IMR-90 (cell line): ENCODE measurements around the gene MCM3AP. TPM values are rescaled to one million over a fixed set of nuclear protein-coding genes. Genes with fewer than 3 reads are reported as not detected.

Experiments used
- ATAC-seq: fragments of 200-7000 bp; cut with Tn5 transposase; 2 replicates; pipeline ENCODE4 v1.9.1; 2020; ENCODE audit warnings: low read depth, mild to moderate bottlenecking, moderate library complexity
- BruUV-seq: library from RNA; stranded (reverse); fragments of 400-500 nt; replicated peaks from 2 replicates; lab custom pipeline; 2021; lab: Mats Ljungman, UMichigan
- CTCF ChIA-PET: fragments of 300-600 bp; formaldehyde crosslinking; extraction: SDS; loops from one replicate; lab custom pipeline; 2021; ENCODE audit warnings: antibody characterized with exemption; lab: Yijun Ruan, JAX
- POLR2A ChIA-PET: fragments of 300-600 bp; sonication (Branson Sonifier 250); formaldehyde crosslinking; loops from one replicate; lab custom pipeline; 2022; ENCODE audit warnings: antibody characterized with exemption; ENCODE audit not compliant: unreplicated experiment; lab: Charles Lee
- DNase-seq: peaks from one replicate; pipeline ENCODE4 v3.0.0; 2013
- H2AFZ ChIP-seq: replicated peaks from 2 replicates; pipeline ENCODE3; 2013; ENCODE audit warnings: low read length, mild to moderate bottlenecking; ENCODE audit not compliant: poor library complexity
- H2AK5ac ChIP-seq: 2 replicates; pipeline ENCODE4 v1.6.1; 2013; ENCODE audit warnings: low read depth, low read length, inconsistent platforms
- H2AK9ac ChIP-seq: replicated peaks from 2 replicates; pipeline ENCODE3; 2013; ENCODE audit warnings: mild to moderate bottlenecking, low read depth, low read length, moderate library complexity; ENCODE audit not compliant: poor library complexity
- H2BK120ac ChIP-seq: 2 replicates; pipeline ENCODE4 v1.6.1; 2013; ENCODE audit warnings: low read depth, low read length, inconsistent platforms
- H2BK15ac ChIP-seq: 3 replicates; pipeline ENCODE4 v1.6.1; 2013; ENCODE audit warnings: low read depth, low read length, inconsistent platforms
- H2BK20ac ChIP-seq: 2 replicates; pipeline ENCODE4 v1.6.1; 2013; ENCODE audit warnings: low read depth, mild to moderate bottlenecking, inconsistent platforms, low read length, moderate library complexity
- H2BK5ac ChIP-seq: 2 replicates; pipeline ENCODE4 v1.6.1; 2013; ENCODE audit warnings: mild to moderate bottlenecking, low read depth, low read length, inconsistent platforms; ENCODE audit not compliant: poor library complexity, severe bottlenecking
- H3K14ac ChIP-seq: replicated peaks from 2 replicates; pipeline ENCODE4 v1.6.1; 2013; ENCODE audit warnings: low read depth, low read length, inconsistent platforms
- H3K18ac ChIP-seq: 2 replicates; pipeline ENCODE4 v1.6.1; 2013; ENCODE audit warnings: low read depth, low read length, control low read depth
- H3K23ac ChIP-seq: 2 replicates; pipeline ENCODE4 v1.6.1; 2013; ENCODE audit warnings: low read depth, low read length, inconsistent platforms
- H3K27ac ChIP-seq: 2 replicates; pipeline ENCODE4 v1.5.1; 2013; ENCODE audit warnings: mild to moderate bottlenecking, control low read depth, low read length; ENCODE audit not compliant: insufficient read depth
- H3K27me3 ChIP-seq: 2 replicates; pipeline ENCODE4 v1.6.1; 2013; ENCODE audit warnings: low read length; ENCODE audit not compliant: control insufficient read depth, insufficient read depth
- H3K36me3 ChIP-seq: 2 replicates; pipeline ENCODE4 v1.6.1; 2013; ENCODE audit warnings: low read length, mixed read lengths; ENCODE audit not compliant: control insufficient read depth, insufficient read depth
- H3K4ac ChIP-seq: 2 replicates; pipeline ENCODE4 v1.6.1; 2013; ENCODE audit warnings: low read depth, low read length, inconsistent platforms
- H3K4me1 ChIP-seq: 2 replicates; pipeline ENCODE4 v1.6.1; 2013; ENCODE audit warnings: low read length, mixed read lengths; ENCODE audit not compliant: control insufficient read depth, insufficient read depth
- H3K4me2 ChIP-seq: 2 replicates; pipeline ENCODE4 v1.6.1; 2013; ENCODE audit warnings: low read depth, mild to moderate bottlenecking, control low read depth, low read length, moderate library complexity
- H3K4me3 ChIP-seq: 2 replicates; pipeline ENCODE4 v1.5.1; 2013; ENCODE audit warnings: low read depth, mild to moderate bottlenecking, control low read depth, low read length, moderate library complexity; ENCODE audit not compliant: insufficient read depth
- H3K56ac ChIP-seq: 2 replicates; pipeline ENCODE4 v1.6.1; 2013; ENCODE audit warnings: low read length, inconsistent platforms; ENCODE audit not compliant: insufficient read depth; ENCODE audit errors: extremely low read depth
- H3K79me1 ChIP-seq, 2 experiments: 2 replicates each; pipeline ENCODE4 v1.6.1; 2013; ENCODE audit warnings: low read length in 2 of 2, inconsistent platforms in 1 of 2, low read depth in 1 of 2
- H3K9ac ChIP-seq: 2 replicates; pipeline ENCODE4 v1.6.1; 2013; ENCODE audit warnings: low read depth, low read length, control low read depth
- H3K9me1 ChIP-seq: 2 replicates; pipeline ENCODE4 v1.6.1; 2013; ENCODE audit warnings: low read length, inconsistent platforms; ENCODE audit not compliant: insufficient read depth
- H3K9me3 ChIP-seq: 2 replicates; pipeline ENCODE4 v1.6.1; 2013; ENCODE audit warnings: low read length; ENCODE audit not compliant: control insufficient read depth, insufficient read depth
- H4K20me1 ChIP-seq: 2 replicates; pipeline ENCODE4 v1.6.1; 2013; ENCODE audit warnings: low read length, inconsistent platforms; ENCODE audit not compliant: insufficient read depth
- H4K5ac ChIP-seq: 2 replicates; pipeline ENCODE4 v1.6.1; 2013; ENCODE audit warnings: mild to moderate bottlenecking, low read depth, low read length, control low read depth
- H4K8ac ChIP-seq, 2 experiments: 2 replicates each; pipeline ENCODE4 v1.6.1; 2013; ENCODE audit warnings: low read depth in 2 of 2, low read length in 2 of 2, control low read depth in 1 of 2, inconsistent platforms in 1 of 2
- H4K91ac ChIP-seq: 2 replicates; pipeline ENCODE4 v1.6.1; 2013; ENCODE audit warnings: low read depth, low read length, inconsistent platforms; ENCODE audit not compliant: insufficient read depth
- BHLHE40 ChIP-seq: fragments of 150-350 bp; IDR thresholded peaks from 2 replicates; pipeline ENCODE4 v1.6.1; 2016; ENCODE audit warnings: mild to moderate bottlenecking, low read depth, low read length
- CTCF ChIP-seq: conservative IDR thresholded peaks from 2 replicates; pipeline ENCODE4 v1.5.1; 2012; ENCODE audit warnings: mild to moderate bottlenecking, low read depth, low read length, improper control_type of control experiment
- MAFK ChIP-seq: IDR thresholded peaks from 2 replicates; pipeline ENCODE4 v1.6.1; 2012; ENCODE audit warnings: low read depth, low read length, improper control_type of control experiment
- NFE2L2 ChIP-seq: fragments of 150-350 bp; IDR thresholded peaks from 2 replicates; pipeline ENCODE4 v1.6.1; 2016; ENCODE audit warnings: low read depth, mild to moderate bottlenecking, low read length
- POLR2A ChIP-seq: IDR thresholded peaks from 2 replicates; pipeline ENCODE4 v1.6.1; 2012; ENCODE audit warnings: mild to moderate bottlenecking, low read depth, low read length
- RFX5 ChIP-seq: IDR thresholded peaks from 2 replicates; pipeline ENCODE4 v1.8.0; 2012; ENCODE audit warnings: low read depth, mild to moderate bottlenecking, low read length, moderate library complexity
- WGBS, 2 experiments: methylation state at CpG; one replicate each; pipeline versions ENCODE4 v1.1.5 to v1.1.7; 2013; ENCODE audit warnings: missing lambda C conversion rate in 2 of 2; ENCODE audit not compliant: insufficient read length in 1 of 2; ENCODE audit errors: extremely low coverage in 2 of 2; 5-methylcytosine and 5-hydroxymethylcytosine counted together
- dilution Hi-C: fragments of 300-500 bp; cut with HindIII; formaldehyde crosslinking; loops from one replicate; pipeline ENCODE4 v1.14.3; 2018; ENCODE audit warnings: low sequenced_read_pairs; ENCODE audit not compliant: unreplicated experiment
- in situ Hi-C: fragments of 300-500 bp; cut with MboI; formaldehyde crosslinking; loops from 3 replicates; pipeline ENCODE4 v1.14.3; 2019; ENCODE audit warnings: low sequenced_read_pairs, inconsistent platforms, mixed read lengths
- intact Hi-C: fragments of 100-400 bp; cut with micrococcal nuclease; formaldehyde crosslinking; loops from 2 replicates; pipeline ENCODE4 v1.10.0; 2022
- polyA plus RNA-seq, 3 experiments: library from polyadenylated mRNA; depleted of rRNA; stranded (reverse); fragments of >200 nt; gene quantifications; 2 replicates each; pipeline ENCODE4 v1.2.3, GENCODE V29; 2012; ENCODE audit warnings: low replicate concordance in 1 of 3
- total RNA-seq: library from RNA; depleted of rRNA; stranded (reverse); fragments of >200 nt; gene quantifications from 2 replicates; pipeline ENCODE4 v1.2.3, GENCODE V29; 2012
- TF ChIP-seq, protein P1 (sequence below): fragments of 150-350 bp; IDR thresholded peaks from 2 replicates; pipeline ENCODE4 v1.6.1; 2017; ENCODE audit warnings: mild to moderate bottlenecking, antibody characterized with exemption, low read length, low read depth
- TF ChIP-seq, protein P2 (sequence below): fragments of 150-350 bp; IDR thresholded peaks from 2 replicates; pipeline ENCODE4 v1.6.1; 2016; ENCODE audit warnings: low read depth, mild to moderate bottlenecking, low read length, moderate library complexity, borderline replicate concordance

MCM3AP gene
- total and polyA plus RNA-seq, 2 of the 4 experiments (the other 2 are of a cell fraction), result 46.5 to 63.1 TPM

DNA sequence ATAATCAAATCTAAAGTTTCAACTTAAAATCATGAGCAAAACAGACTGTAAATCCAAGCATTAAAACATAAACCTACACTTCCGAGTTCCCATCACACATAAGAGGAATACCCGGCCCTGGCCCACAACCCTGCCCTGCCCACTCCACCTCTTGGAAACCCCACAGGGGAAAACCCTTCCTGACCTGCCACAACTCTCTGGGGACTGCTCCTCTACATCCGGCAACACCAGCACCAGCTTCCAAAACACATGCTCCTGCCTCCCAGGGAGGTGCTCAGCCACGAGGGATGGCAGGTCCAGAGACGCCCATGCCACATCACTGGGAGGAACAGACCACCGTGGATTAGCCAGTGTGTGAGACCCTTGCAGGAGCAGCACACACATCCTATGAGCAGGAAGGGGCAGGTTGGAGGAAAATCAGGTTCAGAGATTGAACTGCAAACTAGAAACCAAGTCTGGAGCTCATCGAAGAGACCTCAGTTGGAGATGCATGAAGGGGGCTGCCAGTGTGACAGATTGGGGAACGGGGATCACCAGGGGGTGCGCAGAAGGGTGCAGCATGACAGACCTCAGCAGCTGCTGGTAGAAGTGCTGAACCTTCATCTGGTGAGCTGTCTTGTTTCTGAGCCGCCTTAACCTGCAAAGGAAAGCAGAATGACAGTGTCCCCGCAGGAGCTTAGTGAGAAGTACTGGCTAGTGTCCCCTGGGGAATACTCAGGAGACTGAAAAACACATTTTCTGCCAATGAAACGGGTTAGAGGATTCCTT is 31.0 kb downstream of the MCM3AP start (continued):
- TF ChIP-seq RFX5, result no peak

- H3K4me2 ChIP-seq, result no peak overlapping the region
- no peak overlapping the region for H3K23ac ChIP-seq
- H2AK9ac ChIP-seq, result no peak overlapping the region
- H3K18ac ChIP-seq, result no peak overlapping the region
- no peak overlapping the region for H2AFZ ChIP-seq
- no peak overlapping the region for H2BK120ac ChIP-seq
- WGBS, 2 experiments, result 40% methylated on average over 1 of the region's 8 CpGs; no CpG with 5 or more reads in 1 of the 2 experiments
- H3K9me1 ChIP-seq, result no peaks in the 10 kb centered on the region
- H3K9ac ChIP-seq, result no peak overlapping the region
- H3K4me3 ChIP-seq, result no peak overlapping the region
- TF ChIP-seq MAFK (no peak), POLR2A (no peak), NFE2L2 (no peak), BHLHE40 (no peak), CTCF (no peak)
- TF ChIP-seq, protein P1, sequence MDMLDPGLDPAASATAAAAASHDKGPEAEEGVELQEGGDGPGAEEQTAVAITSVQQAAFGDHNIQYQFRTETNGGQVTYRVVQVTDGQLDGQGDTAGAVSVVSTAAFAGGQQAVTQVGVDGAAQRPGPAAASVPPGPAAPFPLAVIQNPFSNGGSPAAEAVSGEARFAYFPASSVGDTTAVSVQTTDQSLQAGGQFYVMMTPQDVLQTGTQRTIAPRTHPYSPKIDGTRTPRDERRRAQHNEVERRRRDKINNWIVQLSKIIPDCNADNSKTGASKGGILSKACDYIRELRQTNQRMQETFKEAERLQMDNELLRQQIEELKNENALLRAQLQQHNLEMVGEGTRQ, result no peak
- TF ChIP-seq, protein P2, sequence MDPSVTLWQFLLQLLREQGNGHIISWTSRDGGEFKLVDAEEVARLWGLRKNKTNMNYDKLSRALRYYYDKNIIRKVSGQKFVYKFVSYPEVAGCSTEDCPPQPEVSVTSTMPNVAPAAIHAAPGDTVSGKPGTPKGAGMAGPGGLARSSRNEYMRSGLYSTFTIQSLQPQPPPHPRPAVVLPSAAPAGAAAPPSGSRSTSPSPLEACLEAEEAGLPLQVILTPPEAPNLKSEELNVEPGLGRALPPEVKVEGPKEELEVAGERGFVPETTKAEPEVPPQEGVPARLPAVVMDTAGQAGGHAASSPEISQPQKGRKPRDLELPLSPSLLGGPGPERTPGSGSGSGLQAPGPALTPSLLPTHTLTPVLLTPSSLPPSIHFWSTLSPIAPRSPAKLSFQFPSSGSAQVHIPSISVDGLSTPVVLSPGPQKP, result no peak
- no peak overlapping the region for H3K56ac ChIP-seq
- H3K79me1 ChIP-seq, result peaks cover 8 to 39% of the 10 kb centered on the region in 2 experiments; a peak in 3 of 4 replicates
- H3K4me1 ChIP-seq, result no peaks in the 10 kb centered on the region
- H2BK5ac ChIP-seq, result no peak overlapping the region
- POLR2A ChIA-PET, result no interaction called here
- DNase-seq, result peak; percentile 24
- no peak overlapping the region for H4K8ac ChIP-seq
- no peaks in the 10 kb centered on the region for H3K27me3 ChIP-seq
- H3K27ac ChIP-seq, result no peak overlapping the region
- CTCF ChIA-PET, result interaction anchor here (0.9 kb wide), 1 partner anchor 25 kb away, joined by 4 read pairs; the partner anchor contains the start of gene LSS
- H3K14ac ChIP-seq, result no peak overlapping the region
- no peak overlapping the region for H2AK5ac ChIP-seq
- H3K4ac ChIP-seq, result no peak overlapping the region
- H4K91ac ChIP-seq, result no peak overlapping the region
- peaks cover 75% of the 10 kb centered on the region for H3K36me3 ChIP-seq
- peak; percentile 39; the same call in 1 of the 2 replicates for ATAC-seq
- no peak overlapping the region for H2BK15ac ChIP-seq
- no peaks in the 10 kb centered on the region for H3K9me3 ChIP-seq
- intact Hi-C loops (no loop called here), in situ Hi-C loops (no loop called here), dilution Hi-C loops (no loop called here)
- no TSS peak for BruUV-seq
- no peaks in the 10 kb centered on the region; the same call in none of the 2 replicates for H4K20me1 ChIP-seq
- H2BK20ac ChIP-seq, result no peak overlapping the region
- no peak overlapping the region for H4K5ac ChIP-seq
Observed at GRCh38 chr21:46253610-46254124, 31.7 kb downstream of the MCM3AP start.
